Measurements from ENCODE around the gene OXCT1. TPM values are rescaled to one million over a fixed set of nuclear protein-coding genes. Genes with fewer than 3 reads are reported as not detected.

Gene OXCT1
- total RNA-seq = 42.1 and 44.7 TPM in 2 replicates

DNA sequence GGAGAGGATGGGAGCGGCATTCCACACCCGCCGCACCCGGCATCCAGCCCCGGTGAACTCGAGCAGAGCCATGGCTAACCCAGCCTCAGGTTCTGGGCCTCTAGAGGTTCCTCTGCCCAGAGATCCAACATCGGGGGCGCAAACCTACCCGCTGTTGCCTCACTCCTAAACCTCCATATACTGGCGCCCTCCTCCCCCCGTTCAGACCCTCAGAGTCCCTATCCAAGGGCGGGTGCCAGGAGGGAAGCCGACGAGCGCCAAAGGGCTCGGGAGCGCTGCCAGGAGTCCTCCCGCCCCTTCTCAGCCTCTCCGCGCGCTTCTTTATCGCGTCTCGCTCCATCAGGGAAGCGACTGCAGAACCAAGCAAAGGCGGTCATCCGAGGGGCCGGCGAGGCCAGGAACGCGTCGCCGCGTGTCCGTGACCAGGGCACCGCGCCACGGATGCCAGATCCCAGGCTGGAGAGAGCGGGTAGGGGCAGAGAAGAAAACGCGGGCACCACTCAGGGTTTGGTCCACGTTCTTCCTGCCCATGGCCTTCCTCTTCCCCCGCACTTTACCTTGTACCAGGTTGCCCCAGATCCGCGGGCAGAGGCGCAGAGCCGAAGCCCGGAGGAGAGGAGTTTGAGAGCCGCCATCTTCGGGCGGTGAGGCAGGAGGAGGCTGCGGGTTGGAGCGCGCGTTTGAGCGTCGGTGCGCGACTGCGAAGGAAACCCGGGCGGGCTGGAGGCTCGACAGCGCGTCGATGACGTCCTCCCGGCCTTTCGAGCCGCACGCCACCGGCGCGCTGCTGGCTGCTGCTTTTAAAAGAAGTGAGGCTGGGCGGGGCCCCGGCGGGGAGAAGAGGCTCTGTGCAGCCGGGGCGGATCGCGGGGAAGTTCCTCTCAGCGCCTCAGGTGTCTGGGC is at the start of gene OXCT1:
OXCT1 (minus strand) TSS at position 702 of the 903 bp plus-strand sequence; CDS start at position 635, 67 bp downstream.

DNA sequence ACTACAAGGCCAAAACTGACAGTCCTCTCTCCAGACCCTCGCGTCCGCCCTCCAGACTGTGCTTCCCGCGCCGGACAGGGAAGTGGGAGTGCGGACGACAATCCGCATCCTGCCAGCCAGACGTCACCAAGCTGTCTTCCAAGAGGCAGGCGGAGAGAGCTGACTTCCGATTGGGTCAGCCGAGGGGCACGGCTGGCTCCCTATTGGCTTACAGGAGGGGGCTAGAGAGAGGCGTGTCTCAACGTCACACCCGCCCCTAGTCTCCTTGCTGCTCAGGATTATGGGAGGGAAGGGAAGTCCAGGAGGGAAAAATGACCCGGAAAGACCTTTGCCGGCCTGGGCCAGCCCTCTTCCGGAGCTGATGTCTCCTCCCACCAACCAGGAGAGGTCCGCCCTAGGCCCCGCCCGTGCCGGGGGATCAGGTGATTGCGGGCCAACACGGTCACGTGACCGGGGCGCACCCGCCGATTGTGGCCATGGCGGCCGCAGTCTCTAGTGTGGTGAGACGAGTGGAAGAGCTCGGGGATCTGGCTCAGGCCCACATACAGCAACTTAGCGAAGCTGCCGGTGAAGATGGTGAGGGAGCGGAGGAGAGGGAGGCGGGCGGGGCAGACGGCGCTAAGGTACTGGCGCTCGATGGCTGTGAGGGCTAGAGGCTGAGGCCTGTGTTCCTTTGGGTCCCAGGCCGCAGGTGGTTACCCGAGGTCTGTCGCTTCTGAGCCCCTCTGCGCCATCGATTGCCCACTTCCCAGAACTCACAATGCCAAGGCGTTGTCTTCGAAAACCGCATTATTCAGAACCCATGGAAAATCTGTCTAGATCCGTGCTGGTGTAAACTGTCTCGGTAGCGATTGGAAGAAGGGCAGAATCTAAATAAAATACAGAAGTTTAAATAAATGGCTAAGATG is 33.9 kb upstream of the OXCT1 start, which contains the start of gene RIMOC1:
RIMOC1 (plus strand) TSS at position 453 of the 908 bp plus-strand sequence; CDS start at position 477, 24 bp downstream.

Other genes with a start within 250 kb of the OXCT1 start
- gene RIMOC1, start 33.9 kb upstream of the OXCT1 start, total RNA-seq = 12.1 and 14.9 TPM in 2 replicates
- 5.5 and 15.1 TPM in 2 replicates for gene FBXO4, start 54.9 kb upstream of the OXCT1 start, total RNA-seq